K562 (cell line): ENCODE measurements around the gene LRRC71. TPM values are rescaled to one million over a fixed set of nuclear protein-coding genes. Genes with fewer than 3 reads are reported as not detected.

Experiments
- ADNP ChIP-seq: fragments of 200-800 bp; sonication (Bioruptor generic); IDR thresholded peaks from 2 replicates; pipeline ENCODE4 v1.6.1; 2016; ENCODE audit warnings: missing genetic modification characterization, missing compliant biosample characterization
- BHLHE40 ChIP-seq: IDR thresholded peaks from 2 replicates; pipeline ENCODE4 v1.6.1; 2011; ENCODE audit warnings: low read length, improper control_type of control experiment
- CEBPB ChIP-seq: fragments of 450-650 bp; IDR thresholded peaks from 2 replicates; pipeline ENCODE4 v1.6.1; 2016; ENCODE audit warnings: missing genetic modification characterization, missing compliant biosample characterization
- DACH1 ChIP-seq: fragments of 450-650 bp; IDR thresholded peaks from 2 replicates; pipeline ENCODE4 v1.6.1; 2018; ENCODE audit not compliant: partially characterized antibody
- DLX4 ChIP-seq: fragments of 250-450 bp; sonication (Bioruptor Pico); IDR thresholded peaks from 2 replicates; pipeline ENCODE4 v1.6.1; 2021; ENCODE audit warnings: mild to moderate bottlenecking
- HMGN3 ChIP-seq: IDR thresholded peaks from 2 replicates; pipeline ENCODE4 v1.6.1; 2011; ENCODE audit warnings: borderline replicate concordance, low read depth, mild to moderate bottlenecking, mixed read lengths, low read length; ENCODE audit not compliant: insufficient read length; ENCODE audit errors: extremely low read depth
- ILK ChIP-seq: fragments of 450-650 bp; IDR thresholded peaks from 2 replicates; pipeline ENCODE4 v1.6.1; 2016; ENCODE audit warnings: missing genetic modification characterization, low read depth, mild to moderate bottlenecking, missing compliant biosample characterization, moderate library complexity, borderline replicate concordance
- JUND ChIP-seq, 2 experiments: IDR thresholded peaks; 2 replicates in 1 of 2; 3 replicates in 1 of 2; pipeline ENCODE4 v1.6.1; 2011; ENCODE audit warnings: borderline replicate concordance in 2 of 2, low read depth in 2 of 2, low read length in 2 of 2, improper control_type of control experiment in 1 of 2, missing biosample characterization in 1 of 2, missing genetic modification characterization in 1 of 2, missing genetic modification reagents in 1 of 2
- MBD2 ChIP-seq: sonication (generic); IDR thresholded peaks from 2 replicates; pipeline ENCODE4 v1.6.1; 2016; ENCODE audit warnings: low read depth, borderline replicate concordance
- MED1 ChIP-seq: sonication (generic); formaldehyde crosslinking; IDR thresholded peaks from 2 replicates; pipeline ENCODE4 v1.8.1; 2023; ENCODE audit warnings: missing genetic modification reagents, borderline replicate concordance
- MEIS2 ChIP-seq: fragments of 450-650 bp; IDR thresholded peaks from 2 replicates; pipeline ENCODE4 v1.6.1; 2014; ENCODE audit warnings: mild to moderate bottlenecking; ENCODE audit not compliant: partially characterized antibody
- MTA1 ChIP-seq: fragments of 450-650 bp; IDR thresholded peaks from 2 replicates; pipeline ENCODE4 v1.6.1; 2017; ENCODE audit warnings: borderline replicate concordance
- MYNN ChIP-seq, 2 experiments: sonication (generic); formaldehyde crosslinking in 1 of 2; IDR thresholded peaks; 2 replicates each; pipeline versions ENCODE4 v1.5.0 to v1.6.1; 2016 to 2020; ENCODE audit warnings: antibody characterized with exemption in 1 of 2, missing genetic modification reagents in 1 of 2
- NCOA6 ChIP-seq: fragments of 450-650 bp; IDR thresholded peaks from 2 replicates; pipeline ENCODE4 v1.6.1; 2017; ENCODE audit warnings: mild to moderate bottlenecking
- NFATC3 ChIP-seq: fragments of 450-650 bp; IDR thresholded peaks from 2 replicates; pipeline ENCODE4 v1.6.1; 2017; ENCODE audit warnings: mild to moderate bottlenecking
- PBX2 ChIP-seq, 2 experiments: IDR thresholded peaks in 1 of 2; conservative IDR thresholded peaks in 1 of 2; 2 replicates each; pipeline ENCODE4 v1.6.1; 2016; ENCODE audit warnings: low read depth in 2 of 2, mild to moderate bottlenecking in 1 of 2, missing compliant biosample characterization in 1 of 2, missing genetic modification characterization in 1 of 2, moderate library complexity in 1 of 2
- RNF219 ChIP-seq: fragments of 250-450 bp; sonication (Bioruptor Pico); IDR thresholded peaks from 2 replicates; pipeline ENCODE4 v1.5.0; 2022; ENCODE audit warnings: mild to moderate bottlenecking
- SAP30 ChIP-seq: fragments of 200-600 bp; sonication (generic); IDR thresholded peaks from 2 replicates; pipeline ENCODE4 v1.6.1; 2012; ENCODE audit warnings: borderline replicate concordance, low read depth, mild to moderate bottlenecking, moderate library complexity, low read length, control low read depth, inconsistent platforms; ENCODE audit not compliant: insufficient read depth, poor library complexity, severe bottlenecking
- STAG1 ChIP-seq: sonication (generic); formaldehyde crosslinking; IDR thresholded peaks from 2 replicates; pipeline ENCODE4 v1.5.0; 2020; ENCODE audit warnings: missing genetic modification reagents, borderline replicate concordance
- XRCC3 ChIP-seq: fragments of 450-650 bp; IDR thresholded peaks from 2 replicates; pipeline ENCODE4 v1.6.1; 2017; ENCODE audit warnings: mild to moderate bottlenecking, moderate library complexity
- ZNF224 ChIP-seq: sonication (generic); formaldehyde crosslinking; IDR thresholded peaks from 2 replicates; pipeline ENCODE4 v1.8.0; 2022; ENCODE audit warnings: mild to moderate bottlenecking, missing genetic modification reagents
- ZNF347 ChIP-seq: fragments of 450-650 bp; formaldehyde crosslinking; IDR thresholded peaks from 2 replicates; pipeline ENCODE4 v1.4.0; 2020; ENCODE audit warnings: low read depth, mild to moderate bottlenecking, moderate library complexity
- ZNF408 ChIP-seq: fragments of 250-450 bp; sonication (Bioruptor Pico); IDR thresholded peaks from 2 replicates; pipeline ENCODE4 v1.4.0; 2020; ENCODE audit warnings: low read depth, mild to moderate bottlenecking, moderate library complexity
- ZNF436 ChIP-seq: fragments of 250-450, 450-650 bp; sonication (Bioruptor Pico); formaldehyde crosslinking; IDR thresholded peaks from 2 replicates; pipeline ENCODE4 v1.7.0; 2020; ENCODE audit warnings: mild to moderate bottlenecking
- polyA plus RNA-seq, 8 experiments: library from polyadenylated mRNA; depleted of rRNA in 4 of 8; stranded (reverse) in 5 of 8; unstranded in 3 of 8; fragments of >200 nt; fragmentation: Nextera tagmentation in 2 of 8; fragmentation: Illumina TruSeq in 1 of 8; extraction: Ambion mirVana in 2 of 8; extraction: Trizol in 1 of 8; gene quantifications; 2 replicates each; pipeline versions ENCODE4 v1.2.1 to v1.2.3, GENCODE V29; 2011 to 2014; ENCODE audit warnings: inconsistent platforms in 1 of 8, missing spikeins in 1 of 8
- total RNA-seq, 7 experiments: library from RNA; depleted of rRNA in 6 of 7; stranded (reverse); fragments of >200 nt in 6 of 7; fragmentation: Illumina TruSeq in 2 of 7; extraction: Trizol in 2 of 7; gene quantifications; 2 replicates each; pipeline versions ENCODE4 v1.2.1 to v1.2.3, GENCODE V29; 2011 to 2021; ENCODE audit warnings: low replicate concordance in 1 of 7

LRRC71 gene
- total and polyA plus RNA-seq, 9 of the 15 experiments (the other 6 are each of a cell fraction or from before 2014, with no cell fraction given), result 0.06 to 1.2 (median 0.51) TPM; not detected in 1

GRCh38 chr1:156882543-156882942 lies 37.9 kb upstream of the LRRC71 start (continued):
- TF ChIP-seq SAP30 (no peak), MTA1 (no peak), RNF219 (CRISPR knock-in tag) (no peak), MYNN (IDR thresholded peaks at IDR 0.05) (no peak), MYNN (CRISPR knock-in tag; IDR thresholded peaks at IDR 0.05) (no peak), MEIS2 (no peak), ZNF436 (no peak), NFATC3 (no peak), ADNP (tag) (no peak), ZNF408 (no peak), ZNF347 (CRISPR knock-in tag) (no peak), STAG1 (CRISPR knock-in tag) (no peak), MED1 (no peak), HMGN3 (no peak), CEBPB (tag) (no peak), DACH1 (no peak), MBD2 (no peak), PBX2 (CRISPR knock-in tag; IDR thresholded peaks at IDR 0.05; ENCODE audit: low read depth) (no peak), PBX2 (tag; conservative IDR thresholded peaks at IDR 0.05; ENCODE audit: low read depth) (no peak), DLX4 (CRISPR knock-in tag) (no peak), JUND (IDR thresholded peaks at IDR 0.05; ENCODE audit: borderline replicate concordance, low read depth, low read length) (no peak; the same call in 1 of the 2 replicates), JUND (tag; IDR thresholded peaks at IDR 0.05; ENCODE audit: borderline replicate concordance, low read depth, low read length) (no peak; the same call in 2 of the 3 replicates), NCOA6 (no peak), ILK (tag) (no peak), BHLHE40 (no peak; the same call in 1 of the 2 replicates), ZNF224 (no peak), XRCC3 (no peak)
